GM23248 (cell line): ENCODE data around the gene OPCML.

ENCODE experiments used
- EZH2 ChIP-seq: fragments of 200-600 bp; sonication (generic); IDR thresholded peaks from 2 replicates; pipeline ENCODE4 v1.6.1; 2018; ENCODE audit warnings: antibody characterized with exemption, mild to moderate bottlenecking; ENCODE audit not compliant: insufficient read depth, poor library complexity, severe bottlenecking
- EZH2phosphoT487 ChIP-seq: fragments of 200-600 bp; sonication (generic); IDR thresholded peaks from 2 replicates; pipeline ENCODE4 v1.6.1; 2018; ENCODE audit warnings: antibody characterized with exemption, moderate library complexity, mild to moderate bottlenecking, low read depth; ENCODE audit not compliant: insufficient read depth

- TF ChIP-seq EZH2phosphoT487 (no peak), EZH2 (no peak)
Measured at GRCh38 chr11:133136376-133136775, 395.9 kb downstream of the OPCML start.
